HL-60 (cell line): ENCODE data around the gene LBR.

Experiments used
- GABPA ChIP-seq: IDR thresholded peaks from 2 replicates; pipeline ENCODE4 v1.6.1; 2012; ENCODE audit warnings: low read depth
- TF ChIP-seq, protein P1 (sequence below): IDR thresholded peaks from one replicate; pipeline ENCODE4 v1.5.1; 2011; ENCODE audit warnings: low read length, control low read depth, inconsistent platforms; ENCODE audit not compliant: insufficient read depth
- TF ChIP-seq, protein P2 (sequence below): IDR thresholded peaks from 2 replicates; pipeline ENCODE4 v1.6.1; 2012; ENCODE audit warnings: low read depth; ENCODE audit not compliant: insufficient replicate concordance

DNA sequence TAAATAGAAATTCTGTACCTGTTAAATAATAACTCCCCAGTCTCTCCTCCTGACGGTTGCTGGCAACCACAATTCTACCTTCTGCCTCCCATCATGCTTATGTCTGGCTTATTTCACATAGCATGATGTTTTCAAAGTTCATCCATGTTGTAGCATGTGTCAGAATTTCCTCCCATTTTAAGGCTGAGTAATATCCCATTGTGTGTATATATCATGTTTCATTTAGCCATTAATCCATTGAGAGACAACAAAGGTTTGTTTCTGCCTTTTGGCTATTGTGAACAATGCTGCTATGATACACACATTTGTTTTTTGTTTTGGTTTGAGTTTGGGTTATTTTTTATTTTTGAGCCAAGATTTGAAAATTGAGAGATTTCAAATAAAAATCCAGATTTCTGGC is 72.0 kb downstream of the LBR start:
- TF ChIP-seq, protein P1, sequence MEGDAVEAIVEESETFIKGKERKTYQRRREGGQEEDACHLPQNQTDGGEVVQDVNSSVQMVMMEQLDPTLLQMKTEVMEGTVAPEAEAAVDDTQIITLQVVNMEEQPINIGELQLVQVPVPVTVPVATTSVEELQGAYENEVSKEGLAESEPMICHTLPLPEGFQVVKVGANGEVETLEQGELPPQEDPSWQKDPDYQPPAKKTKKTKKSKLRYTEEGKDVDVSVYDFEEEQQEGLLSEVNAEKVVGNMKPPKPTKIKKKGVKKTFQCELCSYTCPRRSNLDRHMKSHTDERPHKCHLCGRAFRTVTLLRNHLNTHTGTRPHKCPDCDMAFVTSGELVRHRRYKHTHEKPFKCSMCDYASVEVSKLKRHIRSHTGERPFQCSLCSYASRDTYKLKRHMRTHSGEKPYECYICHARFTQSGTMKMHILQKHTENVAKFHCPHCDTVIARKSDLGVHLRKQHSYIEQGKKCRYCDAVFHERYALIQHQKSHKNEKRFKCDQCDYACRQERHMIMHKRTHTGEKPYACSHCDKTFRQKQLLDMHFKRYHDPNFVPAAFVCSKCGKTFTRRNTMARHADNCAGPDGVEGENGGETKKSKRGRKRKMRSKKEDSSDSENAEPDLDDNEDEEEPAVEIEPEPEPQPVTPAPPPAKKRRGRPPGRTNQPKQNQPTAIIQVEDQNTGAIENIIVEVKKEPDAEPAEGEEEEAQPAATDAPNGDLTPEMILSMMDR, result no peak
- no peak for TF ChIP-seq GABPA
- TF ChIP-seq, protein P2, sequence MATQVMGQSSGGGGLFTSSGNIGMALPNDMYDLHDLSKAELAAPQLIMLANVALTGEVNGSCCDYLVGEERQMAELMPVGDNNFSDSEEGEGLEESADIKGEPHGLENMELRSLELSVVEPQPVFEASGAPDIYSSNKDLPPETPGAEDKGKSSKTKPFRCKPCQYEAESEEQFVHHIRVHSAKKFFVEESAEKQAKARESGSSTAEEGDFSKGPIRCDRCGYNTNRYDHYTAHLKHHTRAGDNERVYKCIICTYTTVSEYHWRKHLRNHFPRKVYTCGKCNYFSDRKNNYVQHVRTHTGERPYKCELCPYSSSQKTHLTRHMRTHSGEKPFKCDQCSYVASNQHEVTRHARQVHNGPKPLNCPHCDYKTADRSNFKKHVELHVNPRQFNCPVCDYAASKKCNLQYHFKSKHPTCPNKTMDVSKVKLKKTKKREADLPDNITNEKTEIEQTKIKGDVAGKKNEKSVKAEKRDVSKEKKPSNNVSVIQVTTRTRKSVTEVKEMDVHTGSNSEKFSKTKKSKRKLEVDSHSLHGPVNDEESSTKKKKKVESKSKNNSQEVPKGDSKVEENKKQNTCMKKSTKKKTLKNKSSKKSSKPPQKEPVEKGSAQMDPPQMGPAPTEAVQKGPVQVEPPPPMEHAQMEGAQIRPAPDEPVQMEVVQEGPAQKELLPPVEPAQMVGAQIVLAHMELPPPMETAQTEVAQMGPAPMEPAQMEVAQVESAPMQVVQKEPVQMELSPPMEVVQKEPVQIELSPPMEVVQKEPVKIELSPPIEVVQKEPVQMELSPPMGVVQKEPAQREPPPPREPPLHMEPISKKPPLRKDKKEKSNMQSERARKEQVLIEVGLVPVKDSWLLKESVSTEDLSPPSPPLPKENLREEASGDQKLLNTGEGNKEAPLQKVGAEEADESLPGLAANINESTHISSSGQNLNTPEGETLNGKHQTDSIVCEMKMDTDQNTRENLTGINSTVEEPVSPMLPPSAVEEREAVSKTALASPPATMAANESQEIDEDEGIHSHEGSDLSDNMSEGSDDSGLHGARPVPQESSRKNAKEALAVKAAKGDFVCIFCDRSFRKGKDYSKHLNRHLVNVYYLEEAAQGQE, result no peak
